ENCODE data around the gene CTXN2. TPM values are rescaled to one million over a fixed set of nuclear protein-coding genes. Genes with fewer than 3 reads are reported as not detected.

The CTXN2 gene
- total and polyA plus RNA-seq, 2 of the 13 experiments (the other 11 are each of a cell fraction or from before 2014, with no cell fraction given), result not detected

GRCh38 chr15:48177766-48178647 is 13.5 kb upstream of the CTXN2 start, which contains the start of gene MYEF2 (continued):
- TF ChIP-seq ZNF318 (CRISPR knock-in tag; IDR thresholded peaks at IDR 0.05) (no peak), RFXAP (CRISPR knock-in tag; IDR thresholded peaks at IDR 0.05; ENCODE audit: borderline replicate concordance) (no peak), ELF3 (CRISPR knock-in tag; IDR thresholded peaks at IDR 0.05) (no peak), ESRRA (CRISPR knock-in tag; IDR thresholded peaks at IDR 0.05; ENCODE audit: low read depth) (no peak), MAFG (CRISPR knock-in tag; IDR thresholded peaks at IDR 0.05) (no peak), YEATS2 (CRISPR knock-in tag; IDR thresholded peaks at IDR 0.05; ENCODE audit: borderline replicate concordance) (no peak), SMAD9 (CRISPR knock-in tag; IDR thresholded peaks at IDR 0.05) (no peak), MLLT10 (CRISPR knock-in tag; IDR thresholded peaks at IDR 0.05) (no peak), ZNF841 (CRISPR knock-in tag; IDR thresholded peaks at IDR 0.05; ENCODE audit: borderline replicate concordance) (peak; percentile 72; the same call in 1 of the 2 replicates), ZNF205 (CRISPR knock-in tag; IDR thresholded peaks at IDR 0.05) (no peak), ZNF598 (CRISPR knock-in tag; IDR thresholded peaks at IDR 0.05; ENCODE audit: borderline replicate concordance) (no peak), POLR2A (IDR thresholded peaks at IDR 0.05; ENCODE audit: insufficient read depth in 1 of 2, low read depth in 2 of 2, low read length in 2 of 2) (no peak), NRL (CRISPR knock-in tag; IDR thresholded peaks at IDR 0.05; ENCODE audit: borderline replicate concordance) (no peak), TP53 (CRISPR knock-in tag; conservative IDR thresholded peaks at IDR 0.05) (no peak), MIER3 (CRISPR knock-in tag; IDR thresholded peaks at IDR 0.05; ENCODE audit: borderline replicate concordance) (no peak), ZNF790 (CRISPR knock-in tag; IDR thresholded peaks at IDR 0.05; ENCODE audit: borderline replicate concordance) (no peak), KAT8 (CRISPR knock-in tag; IDR thresholded peaks at IDR 0.05) (no peak), ZNF615 (CRISPR knock-in tag; IDR thresholded peaks at IDR 0.05; ENCODE audit: borderline replicate concordance) (no peak), HDAC6 (IDR thresholded peaks at IDR 0.05; ENCODE audit: low read depth, low read length) (no peak), ZNF367 (CRISPR knock-in tag; IDR thresholded peaks at IDR 0.05; ENCODE audit: borderline replicate concordance) (no peak), RFX1 (IDR thresholded peaks at IDR 0.05) (no peak)

All from HepG2 (cell line).